Body of pancreas (tissue), 4 donors: ENCODE results near the gene OR5K1. TPM values are rescaled to one million over a fixed set of nuclear protein-coding genes. Genes with fewer than 3 reads are reported as not detected.

Source experiments
- ATAC-seq: fragments of 150-250 bp; one replicate; pipeline ENCODE4 v1.9.1; 2016
- DNase-seq, 4 donors: peaks; one replicate each; pipeline ENCODE4 v3.0.0-alpha.2; 2019
- H3K27ac ChIP-seq, 4 donors: fragments of 200-600 bp; sonication (generic); 1 replicate in 3 of 4; 2 replicates in 1 of 4; pipeline versions ENCODE4 v1.5.1 to v1.6.1; 2016 to 2019; ENCODE audit warnings: mild to moderate bottlenecking in 1 of 4, mixed read lengths in 1 of 4, moderate library complexity in 1 of 4
- H3K27me3 ChIP-seq, 2 donors: fragments of 200-600 bp; sonication (generic); one replicate each; pipeline ENCODE4 v1.6.0; 2016; ENCODE audit warnings: mild to moderate bottlenecking in 1 of 2
- H3K36me3 ChIP-seq, 2 donors: fragments of 200-600 bp; sonication (generic); replicated peaks in 1 of 2; 2 replicates each; pipeline ENCODE4 v1.5.1; 2016; ENCODE audit warnings: low read depth in 2 of 2; ENCODE audit not compliant: insufficient read depth in 1 of 2
- H3K4me1 ChIP-seq: fragments of 200-600 bp; sonication (generic); one replicate; pipeline ENCODE4 v1.6.0; 2016
- H3K4me3 ChIP-seq, 2 donors: fragments of 200-600 bp; sonication (generic); 1 replicate in 1 of 2; 2 replicates in 1 of 2; pipeline ENCODE4 v1.5.1; 2016 to 2019
- H3K9me3 ChIP-seq, 3 donors: fragments of 200-600 bp; sonication (generic); 1 replicate in 2 of 3; 2 replicates in 1 of 3; pipeline ENCODE4 v1.5.1; 2016
- CTCF ChIP-seq, 7 experiments: fragments of 450-650 bp in 4 of 7; fragments of 200-600 bp in 3 of 7; sonication (generic) in 3 of 7; IDR thresholded peaks; one replicate each; pipeline ENCODE4 v1.5.1; 2016 to 2019; ENCODE audit warnings: antibody characterized with exemption in 7 of 7
- POLR2A ChIP-seq, 3 donors: fragments of 450-650 bp; IDR thresholded peaks; one replicate each; pipeline ENCODE4 v1.6.1; 2016; ENCODE audit warnings: antibody characterized with exemption in 3 of 3, mild to moderate bottlenecking in 2 of 3
- WGBS, 2 donors: methylation state at CpG; one replicate each; pipeline ENCODE4 v1.1.5; 2017; 5-methylcytosine and 5-hydroxymethylcytosine counted together
- intact Hi-C: fragments of 100-400 bp; cut with DNase I; formaldehyde crosslinking; loops from one replicate; pipeline ENCODE4 v1.15.1; 2023
- total RNA-seq, 2 donors: library from RNA; depleted of rRNA; stranded (reverse); fragments of >200 nt; gene quantifications; one replicate each; pipeline ENCODE4 v1.1.0, GENCODE V29; 2016

Gene OR5K1
- total RNA-seq, 2 donors from 2014 or later = not detected

DNA sequence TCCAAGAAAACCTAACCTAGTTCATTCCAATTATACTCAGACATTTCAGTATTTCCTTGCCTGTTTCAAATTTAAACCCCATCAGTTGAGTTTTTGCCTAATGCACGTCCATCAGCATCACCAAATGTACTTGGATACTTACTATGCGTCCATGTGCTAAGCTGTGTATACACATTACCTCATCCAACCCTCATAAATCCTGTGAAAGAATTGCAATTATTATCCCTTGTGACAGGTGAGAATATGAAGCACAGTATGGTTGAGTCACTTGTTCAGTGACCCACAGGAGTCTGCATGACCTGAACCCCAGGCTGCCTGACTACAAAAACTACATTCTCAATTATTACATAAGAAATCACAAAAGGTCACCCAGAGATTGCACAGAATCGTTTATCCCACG, 37.0 kb downstream of the OR5K1 start:
- H3K4me3 ChIP-seq = no peak overlapping the region
- no peaks in the 10 kb centered on the region for H3K9me3 ChIP-seq
- no peaks in the 10 kb centered on the region for H3K4me1 ChIP-seq
- WGBS, 2 donors = 60 to 67% methylated on average over 4 of the region's 4 CpGs
- DNase-seq (no peak), ATAC-seq (no peak)
- no peak overlapping the region for H3K27ac ChIP-seq
- H3K36me3 ChIP-seq = no peaks in the 10 kb centered on the region
- H3K27me3 ChIP-seq = no peaks in the 10 kb centered on the region
- TF ChIP-seq POLR2A (IDR thresholded peaks at IDR 0.05) = no peak
- no peak for TF ChIP-seq CTCF (IDR thresholded peaks at IDR 0.05)
- intact Hi-C loops = no loop called here

DNA sequence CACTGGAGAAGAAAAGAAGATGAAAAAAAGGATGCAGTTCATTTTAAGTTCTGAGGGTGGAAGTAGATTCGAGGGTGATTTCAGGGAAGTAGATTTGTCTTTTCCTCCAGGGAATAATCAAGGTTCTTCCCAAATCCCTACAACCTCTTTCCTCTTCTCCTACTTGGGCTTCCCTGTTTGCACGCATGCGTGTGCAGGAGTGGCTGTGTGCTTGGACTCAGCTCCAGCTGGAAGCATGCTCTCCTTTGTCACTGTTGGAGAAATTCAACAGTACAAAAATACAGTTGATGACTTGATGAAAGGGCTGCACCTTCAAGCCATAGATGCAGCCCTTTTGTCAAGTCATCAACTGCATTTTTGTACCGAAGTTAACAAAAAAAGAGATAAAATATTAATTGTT, 38.3 kb downstream of the OR5K1 start:
- Histone ChIP-seq H3K9me3 (no peaks in the 10 kb centered on the region), H3K27me3 (no peaks in the 10 kb centered on the region), H3K4me3 (no peak overlapping the region), H3K27ac (no peak overlapping the region), H3K36me3 (no peaks in the 10 kb centered on the region), H3K4me1 (no peaks in the 10 kb centered on the region)
- WGBS, 2 donors = 71 to 79% methylated on average over 4 of the region's 4 CpGs
- intact Hi-C loops = no loop called here
- no peak for TF ChIP-seq CTCF (IDR thresholded peaks at IDR 0.05)
- no peak for TF ChIP-seq POLR2A (IDR thresholded peaks at IDR 0.05)
- DNase-seq (no peak), ATAC-seq (no peak)

DNA sequence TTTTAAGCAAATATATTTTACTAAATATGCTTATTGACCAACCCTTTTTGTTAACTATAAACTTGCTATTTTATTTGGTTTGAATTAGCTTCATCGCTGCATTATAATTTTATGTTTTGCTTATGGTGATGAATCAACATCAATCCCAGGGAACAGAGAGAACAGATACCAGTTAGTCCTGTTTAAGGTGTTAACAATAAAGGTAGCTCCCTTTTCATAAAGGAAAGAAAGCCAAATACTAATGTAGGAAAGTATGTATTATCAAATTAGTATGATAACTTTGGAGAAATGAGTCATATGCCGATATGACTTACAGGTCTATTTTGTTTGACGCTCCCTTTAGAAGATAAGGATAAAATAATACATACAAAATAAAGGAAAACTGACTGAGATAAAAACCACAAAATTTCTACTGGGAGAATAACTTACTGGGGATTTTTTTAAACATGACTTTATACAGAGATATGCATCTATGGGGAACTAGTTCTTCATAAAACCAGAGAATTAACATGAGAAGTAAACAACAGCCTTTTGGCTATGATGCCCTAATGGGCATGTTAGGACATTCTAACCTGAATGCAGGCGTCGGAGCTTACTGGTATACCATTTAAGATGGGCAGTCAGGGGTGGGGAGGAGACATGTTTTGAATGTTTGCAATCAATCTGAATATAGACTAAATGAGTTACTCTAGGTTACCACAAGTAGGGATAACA, 39.0 kb downstream of the OR5K1 start:
- Histone ChIP-seq H3K27ac (no peak overlapping the region), H3K9me3 (no peaks in the 10 kb centered on the region), H3K27me3 (no peaks in the 10 kb centered on the region), H3K36me3 (no peaks in the 10 kb centered on the region), H3K4me1 (no peaks in the 10 kb centered on the region), H3K4me3 (no peak overlapping the region)
- WGBS, 2 donors = 76 to 79% methylated on average over 5 of the region's 5 CpGs
- ATAC-seq (no peak), DNase-seq (no peak)
- TF ChIP-seq CTCF (IDR thresholded peaks at IDR 0.05) = no peak
- intact Hi-C loops = no loop called here

DNA sequence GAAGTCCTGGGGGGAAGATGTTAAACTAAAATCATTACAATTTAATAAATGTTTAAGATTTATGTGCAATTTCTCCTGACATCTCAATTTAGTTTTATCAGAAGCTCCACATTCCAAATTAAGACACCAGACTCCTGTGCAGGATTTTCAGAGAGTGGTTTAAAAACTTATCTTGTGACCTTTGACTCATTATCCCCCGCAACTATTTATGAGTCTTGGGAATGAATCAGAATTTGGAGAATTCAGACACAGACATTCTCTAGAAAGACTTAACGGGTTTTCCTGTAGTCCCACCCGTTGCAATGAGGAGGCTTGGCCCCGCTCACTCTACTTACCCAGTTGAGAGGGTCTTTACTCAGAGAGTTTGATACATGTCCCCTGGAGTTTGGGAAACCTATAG, 41.5 kb downstream of the OR5K1 start:
- intact Hi-C loops = no loop called here
- Histone ChIP-seq H3K4me3 (no peak overlapping the region), H3K27ac (no peak overlapping the region), H3K9me3 (no peaks in the 10 kb centered on the region), H3K36me3 (no peaks in the 10 kb centered on the region), H3K4me1 (no peaks in the 10 kb centered on the region), H3K27me3 (no peaks in the 10 kb centered on the region)
- ATAC-seq (no peak), DNase-seq (no peak)
- WGBS, 2 donors = 50 to 61% methylated on average over 4 of the region's 4 CpGs
- TF ChIP-seq CTCF (IDR thresholded peaks at IDR 0.05) (no peak), POLR2A (IDR thresholded peaks at IDR 0.05) (no peak)

GRCh38 chr3:98508582-98508981, 45.6 kb downstream of the OR5K1 start:
- WGBS, 2 donors = 90 to 93% methylated on average over 2 of the region's 2 CpGs
- intact Hi-C loops = no loop called here
- no peak for ATAC-seq

More at GRCh38 chr3:98508582-98508981, 45.6 kb downstream of the OR5K1 start:
- H3K27me3 ChIP-seq = no peaks in the 10 kb centered on the region
- H3K9me3 ChIP-seq = no peaks in the 10 kb centered on the region
- H3K27ac ChIP-seq = no peak overlapping the region
- TF ChIP-seq POLR2A (IDR thresholded peaks at IDR 0.05) (no peak), CTCF (IDR thresholded peaks at IDR 0.05) (no peak)
- no peak overlapping the region for H3K4me3 ChIP-seq
- H3K4me1 ChIP-seq = no peaks in the 10 kb centered on the region
- no peak for DNase-seq
- no peaks in the 10 kb centered on the region for H3K36me3 ChIP-seq
